Measurements from ENCODE around the gene RERE.

The RERE gene

GRCh38 chr1:8313231-8313630, 504.2 kb downstream of the RERE start:
- H3K4me3 ChIP-seq (ENCODE audit: low read depth, low read length), result no peak overlapping the region
- ChIA-PET CTCF (interaction anchor here (1.1 to 7.3 kb wide), 9 partner anchors 11 to 339 kb away, joined by 3 to 169 read pairs (median 34); partner anchors contain the start of gene ERRFI1), POLR2A (no interaction called here)
- H3K9me3 ChIP-seq (ENCODE audit: control insufficient read depth, insufficient read depth, low read depth, low read length), result no peaks in the 10 kb centered on the region
- no peaks in the 10 kb centered on the region for H3K36me3 ChIP-seq (ENCODE audit: control insufficient read depth in 2 of 2, insufficient read depth in 1 of 2, low read length in 2 of 2)
- no peaks in the 10 kb centered on the region for H3K4me1 ChIP-seq (ENCODE audit: control insufficient read depth, insufficient read depth, low read length)
- TF ChIP-seq ZNF530 (tag by site-specific recombination; IDR thresholded peaks at IDR 0.05; ENCODE audit: low read depth), result no peak
- TF ChIP-seq ZNF792 (tag by site-specific recombination; IDR thresholded peaks at IDR 0.05), result no peak
- no peak for TF ChIP-seq ZNF24 (tag by site-specific recombination; IDR thresholded peaks at IDR 0.05)
- TF ChIP-seq ZBTB49 (tag by site-specific recombination; IDR thresholded peaks at IDR 0.05; ENCODE audit: low read depth), result no peak
- no peak for TF ChIP-seq ZBTB44 (tag by site-specific recombination; IDR thresholded peaks at IDR 0.05)
- TF ChIP-seq ZNF426 (tag by site-specific recombination; IDR thresholded peaks at IDR 0.05), result no peak
- no peak for TF ChIP-seq ZNF692 (tag by site-specific recombination; IDR thresholded peaks at IDR 0.05)
- no peak overlapping the region for H3K27ac ChIP-seq (ENCODE audit: extremely low read depth, low read depth, low read length)

- no peaks in the 10 kb centered on the region for H3K9me3 ChIP-seq (ENCODE audit: control insufficient read depth, insufficient read depth, low read depth, low read length)
- H3K4me1 ChIP-seq (ENCODE audit: control insufficient read depth, insufficient read depth, low read length), result no peaks in the 10 kb centered on the region
- ChIA-PET POLR2A (interaction anchor here (0.5 kb wide), 1 partner anchor 54 kb away, joined by 3 read pairs; no protein-coding TSS in a partner anchor), CTCF (interaction anchor here (1.4 to 7.3 kb wide), 7 partner anchors 10 to 338 kb away, joined by 8 to 169 read pairs (median 34); no protein-coding TSS in a partner anchor)
- H3K36me3 ChIP-seq (ENCODE audit: control insufficient read depth in 2 of 2, insufficient read depth in 1 of 2, low read length in 2 of 2), result no peaks in the 10 kb centered on the region
- no peak overlapping the region for H3K27ac ChIP-seq (ENCODE audit: extremely low read depth, low read depth, low read length)
- H3K4me3 ChIP-seq (ENCODE audit: low read depth, low read length), result no peak overlapping the region
- TF ChIP-seq CTCF (tag by site-specific recombination; IDR thresholded peaks at IDR 0.05) (no peak), ZNF280C (tag by site-specific recombination; IDR thresholded peaks at IDR 0.05) (no peak), ZNF513 (tag by site-specific recombination; IDR thresholded peaks at IDR 0.05) (no peak), ZNF391 (tag by site-specific recombination; IDR thresholded peaks at IDR 0.05; ENCODE audit: borderline replicate concordance, low read depth) (no peak), ZBTB6 (tag by site-specific recombination; IDR thresholded peaks at IDR 0.05) (no peak), FEZF1 (tag by site-specific recombination; IDR thresholded peaks at IDR 0.05) (no peak), ZNF2 (tag by site-specific recombination; IDR thresholded peaks at IDR 0.05) (no peak), ZNF146 (tag by site-specific recombination; IDR thresholded peaks at IDR 0.05) (no peak), ZSCAN18 (tag by site-specific recombination; IDR thresholded peaks at IDR 0.05) (no peak)
Measured at GRCh38 chr1:8312235-8313218, 504.9 kb downstream of the RERE start.

Data from HEK293 (cell line).